Measurements from ENCODE around the gene ASB1.
A peak's percentile ranks its signal among the peaks of the same experiment; 100 is the strongest.

ASB1 gene

DNA sequence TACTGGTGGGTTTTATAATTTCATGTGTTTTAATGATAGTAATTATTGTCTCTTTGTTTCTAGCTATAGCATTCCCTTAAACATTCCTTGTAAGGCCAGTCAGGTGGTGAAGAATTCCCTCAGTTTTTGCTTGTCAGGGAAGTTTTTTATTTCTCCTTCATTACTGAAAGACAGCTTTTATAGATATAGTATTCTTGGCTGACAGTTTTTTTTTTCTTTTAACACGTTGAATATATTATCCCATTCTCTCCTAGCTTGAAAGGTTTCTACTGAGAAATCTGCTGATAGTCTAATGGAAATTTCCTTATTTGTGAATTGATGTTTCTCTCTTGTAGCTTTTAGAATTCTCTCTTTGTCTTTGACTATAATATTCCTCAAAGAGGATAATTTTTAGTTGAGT, 46.8 kb downstream of the ASB1 start:
- FAIRE-seq, result no peak

DNA sequence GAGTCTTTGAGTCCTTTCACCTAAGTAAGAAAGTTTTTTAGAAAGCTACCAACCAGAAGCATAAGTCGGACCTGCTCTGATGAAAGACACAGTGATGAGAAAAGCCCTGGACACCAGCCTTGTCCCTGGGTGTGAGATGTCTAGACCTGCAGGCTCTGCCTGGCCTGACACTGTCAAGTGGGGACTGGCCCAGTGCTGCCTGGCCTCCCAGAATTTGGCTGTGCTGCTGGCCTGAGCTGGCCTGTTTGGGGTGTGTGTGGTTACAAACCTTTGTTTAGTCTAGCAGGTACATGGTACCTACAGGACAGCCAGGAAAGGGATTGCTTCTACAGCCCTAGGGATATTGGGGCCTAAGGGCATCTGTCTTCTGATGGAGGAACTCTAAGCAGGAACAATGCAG, 48.3 kb downstream of the ASB1 start:
- no peak for FAIRE-seq

DNA sequence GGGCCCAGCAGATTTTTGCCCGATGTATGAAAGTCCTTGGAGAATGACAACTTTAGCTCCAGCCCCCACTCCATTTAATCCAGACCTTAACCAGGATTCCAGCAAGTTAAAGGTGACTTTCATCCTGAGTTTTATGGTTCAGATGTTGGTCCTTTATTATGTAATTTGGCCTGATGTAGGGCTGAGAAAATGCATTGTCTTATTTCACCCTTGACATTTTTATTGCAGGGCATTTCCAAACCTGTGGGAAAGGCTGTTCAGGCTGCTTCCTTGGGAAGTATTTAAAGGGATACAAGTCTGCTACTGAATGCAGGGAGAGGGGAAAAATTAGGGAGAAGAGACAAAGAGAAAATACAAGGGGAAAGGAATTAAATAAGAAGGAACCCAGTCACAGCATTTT, 48.8 kb downstream of the ASB1 start:
- FAIRE-seq, result no peak

DNA sequence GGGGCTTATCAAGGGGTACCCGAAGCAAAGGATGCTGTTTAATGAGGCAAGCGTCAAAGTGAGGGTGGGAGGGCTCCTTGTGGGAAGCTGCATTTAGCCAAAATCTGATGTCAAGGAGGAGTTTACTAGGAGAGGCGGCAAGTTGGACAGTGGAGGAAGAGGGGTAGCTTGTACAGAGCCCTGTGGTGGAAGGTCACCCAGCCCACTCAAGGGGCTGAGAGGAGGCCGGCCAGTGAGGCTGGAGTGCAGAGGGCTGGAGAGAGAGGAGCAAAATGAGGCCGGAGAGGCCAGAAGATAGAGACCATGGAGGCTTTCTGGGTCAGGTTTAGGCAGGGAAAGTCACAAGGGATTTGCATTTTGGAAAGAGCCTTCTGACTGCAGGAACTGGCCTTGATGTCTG, 49.5 kb downstream of the ASB1 start:
- FAIRE-seq, result no peak

DNA sequence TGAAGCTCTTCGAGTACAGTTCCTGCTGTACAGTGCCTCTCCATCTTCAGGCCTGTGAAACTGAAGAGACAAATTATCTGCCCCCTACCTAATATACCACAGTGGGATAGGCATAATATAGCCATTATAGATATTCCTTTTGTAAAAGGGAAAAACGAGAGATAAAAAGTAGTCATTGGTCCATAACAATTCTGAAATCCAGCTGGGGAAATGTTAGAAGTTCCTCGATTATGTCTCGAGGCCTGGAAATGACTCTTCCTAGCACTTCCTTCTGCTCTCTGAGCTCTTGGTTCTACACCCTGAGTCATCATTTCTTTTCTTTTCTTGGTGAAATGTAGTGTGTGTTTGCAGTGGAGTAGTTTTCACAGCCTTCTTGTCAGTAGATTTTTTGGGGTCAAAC, 51.5 kb downstream of the ASB1 start:
- FAIRE-seq, result no peak

DNA sequence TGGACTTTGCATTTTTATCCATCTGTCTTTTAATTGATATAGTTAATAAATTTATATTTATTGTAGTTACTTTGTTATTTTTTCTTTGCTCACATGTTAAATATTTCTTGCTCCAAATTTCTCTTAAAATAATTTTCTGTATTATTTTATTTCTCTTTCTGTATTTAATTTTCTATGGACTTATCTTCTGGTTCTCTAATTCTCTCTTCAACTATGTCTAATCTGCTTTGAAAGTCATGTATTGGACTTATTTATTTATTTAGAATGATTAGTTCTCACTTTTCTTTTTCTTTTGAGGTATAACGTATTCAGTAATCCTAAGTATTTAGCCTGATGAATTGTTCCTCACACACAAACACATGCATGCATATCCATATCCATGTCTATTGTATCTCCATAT, 53.1 kb downstream of the ASB1 start:
- FAIRE-seq, result peak; percentile 84

DNA sequence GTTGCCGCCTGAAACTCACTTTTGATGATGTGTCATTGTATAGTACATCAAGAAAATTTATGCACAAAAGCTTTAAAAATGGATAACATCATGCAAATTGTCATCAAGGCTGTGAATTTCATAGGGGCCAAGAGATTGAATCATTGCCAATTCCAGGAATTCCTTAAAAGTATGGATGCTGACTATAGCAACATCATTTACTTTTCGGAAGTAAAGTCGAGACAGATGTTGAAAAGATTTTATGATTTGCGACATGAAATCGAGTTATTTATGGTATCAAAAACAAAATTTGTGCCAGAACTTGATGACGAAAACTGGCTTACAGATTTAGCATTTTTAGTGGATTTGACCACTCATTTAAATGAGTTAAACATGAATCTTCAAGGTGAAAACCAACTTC, 56.3 kb downstream of the ASB1 start:
- FAIRE-seq, result no peak

DNA sequence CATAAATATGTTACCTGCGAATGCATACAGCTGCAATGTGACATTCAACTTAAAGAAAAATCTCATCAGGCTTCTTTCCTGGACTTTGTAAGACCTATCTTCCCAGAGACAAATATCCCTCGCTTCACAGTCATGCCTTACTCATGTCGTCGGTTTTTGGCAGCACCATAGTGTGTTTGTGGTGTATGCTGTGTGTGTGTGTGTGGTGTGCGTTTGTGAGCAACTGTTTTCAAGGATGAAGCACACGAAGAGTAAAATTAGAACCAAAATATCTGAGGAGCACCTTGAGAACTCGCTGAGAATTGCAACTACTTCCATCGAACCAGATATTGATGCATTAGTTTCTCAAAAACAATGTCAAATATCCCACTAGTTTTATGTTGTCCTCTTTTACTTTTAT, 56.9 kb downstream of the ASB1 start:
- no peak for FAIRE-seq

DNA sequence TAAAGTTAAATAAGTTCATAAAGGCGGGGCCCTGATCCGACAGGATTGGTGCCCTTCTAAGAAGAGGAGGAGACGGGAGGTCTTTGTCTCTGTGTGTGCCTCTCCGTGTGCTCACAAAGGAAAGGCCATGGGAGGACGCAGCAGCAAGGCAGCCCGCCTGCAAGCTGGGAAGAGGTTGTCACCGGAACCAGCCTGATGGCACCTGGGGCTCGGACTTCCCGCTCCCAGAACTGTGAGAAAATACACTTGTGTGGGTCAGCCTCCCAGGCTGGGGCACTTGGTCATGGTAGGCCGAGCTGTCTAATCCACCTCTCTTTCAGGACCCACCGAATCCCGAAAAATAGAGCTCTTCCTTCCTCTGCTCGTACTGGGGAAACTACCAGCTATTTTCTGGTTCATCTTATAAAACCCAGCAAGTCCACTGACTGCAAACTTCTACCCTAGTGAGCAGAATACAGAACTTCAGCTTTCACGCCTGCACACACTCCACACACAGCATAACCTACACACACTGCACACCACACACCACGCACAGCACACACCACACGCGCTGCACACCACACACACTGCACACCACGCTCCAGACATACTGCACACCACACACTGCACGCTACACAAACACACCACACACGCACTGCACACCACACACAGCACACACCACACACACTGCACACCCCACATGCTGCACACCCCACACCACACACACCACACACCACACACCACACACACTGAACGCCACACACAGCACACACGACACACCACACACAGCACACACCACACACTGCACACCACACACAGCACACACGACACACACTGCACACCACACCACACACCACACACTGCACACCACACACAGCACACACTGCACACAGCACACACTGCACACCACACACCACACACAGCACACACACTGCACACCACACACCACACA, 58.1 kb downstream of the ASB1 start:
- FAIRE-seq, result no peak

DNA sequence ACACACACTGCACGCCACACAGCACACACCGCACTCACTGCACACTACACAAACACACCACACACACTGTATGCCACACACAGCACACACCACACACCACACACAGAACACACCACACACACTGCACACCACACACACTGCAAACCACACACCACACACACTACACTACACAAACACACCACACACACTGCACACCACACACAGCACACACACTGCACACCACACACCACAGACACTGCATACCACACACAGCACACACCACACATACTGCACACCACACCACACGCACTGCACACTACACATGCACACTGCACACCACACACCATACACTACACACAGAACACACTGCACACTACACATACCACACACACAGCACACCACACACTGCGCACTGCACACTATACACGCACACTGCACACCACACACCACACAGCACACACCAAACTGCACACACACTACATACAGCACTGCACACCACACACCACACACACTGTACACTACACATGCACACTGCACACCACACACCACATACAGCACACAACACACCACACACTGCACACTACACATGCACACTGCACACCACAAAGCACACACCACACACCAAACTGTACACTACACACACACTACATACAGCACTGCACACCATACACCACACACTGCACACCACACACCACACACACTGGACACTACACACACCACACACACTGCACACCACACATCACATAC, 59.6 kb downstream of the ASB1 start:
- FAIRE-seq, result no peak

DNA sequence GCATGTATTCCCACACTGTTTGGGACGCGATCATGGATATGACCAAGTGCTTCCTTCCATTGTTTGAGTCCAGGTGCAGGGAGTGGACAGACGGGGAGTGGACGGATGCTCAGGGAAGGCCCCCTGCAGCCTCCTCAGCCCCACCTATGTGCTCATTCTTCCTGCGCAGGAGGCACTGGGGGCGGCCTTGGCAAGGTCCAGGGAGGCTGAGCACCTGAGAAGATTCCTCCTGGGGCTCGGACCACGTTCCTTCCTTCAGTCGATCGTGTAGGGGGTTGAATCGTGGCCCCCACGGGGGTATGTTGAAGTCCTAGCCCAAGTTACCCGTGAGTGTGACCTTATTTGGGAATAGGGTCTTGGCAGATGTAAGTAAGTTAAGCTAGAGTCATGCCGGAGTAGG, 60.4 kb downstream of the ASB1 start:
- FAIRE-seq, result no peak

DNA sequence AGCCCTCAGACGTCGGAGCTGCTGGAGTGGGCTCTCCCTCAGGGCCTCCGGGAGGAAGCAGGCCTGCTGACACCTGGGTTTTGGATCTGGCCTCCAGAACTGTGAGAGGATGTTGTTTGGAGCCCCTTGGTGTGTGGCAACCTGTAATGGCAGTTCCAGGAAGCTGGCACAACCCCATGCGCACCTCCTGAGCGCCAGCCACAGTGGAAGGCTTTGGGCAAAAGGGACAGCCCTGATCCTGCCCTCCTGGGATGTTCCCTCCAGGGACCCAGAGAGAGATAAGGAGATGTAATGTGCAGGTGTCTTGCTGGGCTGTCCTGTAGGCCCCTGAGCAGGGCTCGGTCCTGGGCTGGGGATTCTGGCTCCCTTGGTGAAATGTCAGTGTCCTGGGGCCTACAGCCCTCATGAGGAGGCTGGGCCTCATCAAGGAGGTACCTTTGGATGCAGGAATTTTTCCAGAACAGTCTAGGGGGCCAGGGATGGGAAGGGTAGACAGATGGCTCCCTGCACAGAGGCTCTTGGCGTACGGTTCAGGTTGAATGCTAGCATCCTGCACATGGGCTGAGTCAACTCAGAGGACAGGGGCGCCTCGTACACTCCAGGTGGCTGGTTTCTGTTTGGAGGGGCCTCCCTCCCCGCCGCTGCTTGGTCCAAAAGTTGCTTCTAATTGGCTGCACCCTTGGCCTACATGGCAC, 61.1 kb downstream of the ASB1 start:
- FAIRE-seq, result no peak

DNA sequence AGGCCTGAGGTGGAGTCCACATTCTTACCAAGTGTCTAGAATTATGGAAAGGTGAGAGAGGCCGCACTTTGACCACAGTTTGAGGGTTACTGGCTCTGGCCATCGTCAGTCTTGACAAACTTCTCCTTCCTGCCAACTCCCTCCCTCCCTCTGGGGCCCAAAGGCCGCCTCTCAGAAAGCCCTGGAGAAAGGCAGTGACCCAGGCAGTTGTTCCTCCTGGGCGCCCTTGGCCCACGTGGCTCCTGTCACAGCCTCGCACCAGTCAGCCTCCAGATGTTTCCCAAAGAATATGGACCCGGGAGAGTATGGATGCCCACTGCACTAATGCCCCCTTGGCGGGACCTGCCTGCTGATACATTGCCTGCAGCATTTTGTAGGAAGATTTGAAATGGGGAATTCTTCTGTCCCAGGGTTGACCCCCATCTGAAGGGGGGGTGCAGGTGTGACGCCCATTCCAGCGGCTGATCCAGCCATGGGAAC, 61.7 kb downstream of the ASB1 start:
- no peak for FAIRE-seq

DNA sequence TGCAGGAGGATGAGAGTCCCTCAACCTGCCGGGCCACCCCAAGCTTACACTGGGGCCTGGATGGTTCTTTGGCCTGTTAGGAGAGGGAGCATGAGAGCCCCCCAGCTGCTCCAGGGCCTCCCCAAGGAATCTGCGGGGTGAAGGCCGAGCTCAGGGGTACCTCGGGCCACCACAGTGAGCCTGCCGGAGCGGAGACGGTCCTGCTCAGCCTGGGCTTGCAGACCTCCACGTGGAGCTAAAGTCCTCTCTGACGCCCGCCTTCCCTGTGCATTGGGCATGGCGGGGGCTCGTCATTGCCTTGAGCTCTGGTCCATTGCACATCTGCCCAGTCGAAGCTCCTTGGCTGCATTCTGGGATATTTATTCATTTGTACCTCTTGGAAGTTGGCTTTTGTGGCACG, 62.7 kb downstream of the ASB1 start:
- no peak for FAIRE-seq

DNA sequence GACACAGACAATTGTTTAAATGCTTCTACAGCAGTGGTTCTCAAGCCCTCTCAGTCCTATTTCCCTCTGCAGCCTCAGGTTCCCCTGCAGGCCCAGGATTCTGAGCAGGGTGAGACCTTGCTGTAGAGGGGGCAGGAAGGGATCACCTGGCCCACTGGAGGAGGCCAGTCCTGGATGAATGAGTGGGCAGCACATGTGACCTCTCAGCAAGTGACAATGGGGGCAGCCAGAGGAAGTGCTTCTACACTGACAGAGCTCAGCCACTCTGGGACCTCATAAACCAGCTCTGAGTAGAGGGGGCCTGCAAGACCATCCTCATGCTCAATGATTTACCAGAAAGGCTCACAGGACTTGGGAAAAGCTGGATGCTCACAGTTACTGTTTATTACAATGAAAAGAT, 63.2 kb downstream of the ASB1 start:
- no peak for FAIRE-seq

DNA sequence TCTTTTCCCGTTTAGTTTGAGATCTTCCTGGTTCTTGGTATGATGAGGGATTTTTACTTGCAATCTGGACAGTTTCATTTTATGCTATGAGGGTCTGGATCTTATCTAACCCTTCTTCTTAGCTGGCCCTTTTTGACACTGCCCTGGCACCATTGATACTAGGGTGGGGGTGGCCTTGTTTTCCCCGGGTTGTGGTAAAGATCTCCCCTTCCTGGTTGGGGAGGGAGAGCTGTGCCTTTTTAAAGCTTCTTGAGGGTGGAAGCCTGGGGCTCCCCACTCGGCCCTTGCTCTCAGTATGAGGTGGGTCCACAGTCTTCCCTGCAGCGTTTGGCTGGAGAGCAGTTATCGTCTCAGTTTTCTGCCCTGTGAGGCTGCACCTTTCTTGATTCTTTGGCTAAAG, 66.1 kb downstream of the ASB1 start:
- no peak for FAIRE-seq

DNA sequence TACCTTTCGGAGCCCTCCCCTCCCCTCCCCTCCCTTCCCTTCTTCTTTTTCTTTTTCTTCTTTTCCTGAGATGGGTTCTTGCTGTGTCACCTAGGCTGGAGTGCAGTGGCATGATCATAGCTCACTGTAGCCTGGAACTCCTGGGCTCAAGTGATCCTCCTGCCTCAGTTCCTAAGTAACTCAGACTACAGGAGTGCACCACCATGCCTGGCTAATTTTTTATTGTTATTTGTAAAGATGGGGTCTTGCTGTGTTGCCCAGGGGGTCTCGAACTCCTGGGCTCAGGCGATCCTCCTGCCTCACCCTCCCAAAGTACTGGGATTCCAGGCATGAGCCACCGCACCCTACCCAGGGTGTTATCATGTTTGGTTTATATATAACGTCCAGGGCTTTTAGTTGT, 66.7 kb downstream of the ASB1 start:
- no peak for FAIRE-seq

DNA sequence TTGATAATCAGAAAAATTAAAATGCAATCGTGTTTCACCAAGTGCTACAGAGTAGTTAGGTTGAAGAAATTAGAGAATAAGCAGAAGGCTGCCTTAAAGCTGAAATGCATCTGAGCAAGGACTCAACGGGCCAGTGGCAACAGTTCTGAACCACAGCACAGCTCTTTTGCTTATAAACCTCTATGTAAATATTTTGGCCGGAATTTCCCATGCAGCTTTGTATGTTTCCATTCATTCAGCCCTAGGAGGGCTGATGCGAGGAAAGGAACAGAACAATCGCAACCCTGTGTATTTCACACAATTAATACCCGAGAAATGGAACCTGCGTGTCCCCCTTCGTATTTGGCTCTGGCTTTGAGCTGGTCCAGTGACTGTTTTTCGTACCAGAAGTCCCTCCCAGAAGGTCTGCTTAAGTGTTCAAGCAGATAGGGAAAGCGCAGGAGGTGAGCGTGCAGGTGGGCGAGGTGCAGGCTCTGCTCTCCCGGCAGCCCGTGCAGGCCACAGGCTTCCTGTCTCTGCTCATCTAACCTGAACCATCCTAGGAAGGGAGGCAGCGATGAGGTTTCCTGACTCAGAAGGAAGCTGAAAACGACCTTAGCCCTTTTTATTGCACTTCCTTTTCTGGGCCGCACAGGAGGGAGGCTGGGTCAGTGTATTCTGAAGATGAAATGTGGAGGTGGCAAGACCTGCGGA, 67.3 kb downstream of the ASB1 start:
- no peak for FAIRE-seq

DNA sequence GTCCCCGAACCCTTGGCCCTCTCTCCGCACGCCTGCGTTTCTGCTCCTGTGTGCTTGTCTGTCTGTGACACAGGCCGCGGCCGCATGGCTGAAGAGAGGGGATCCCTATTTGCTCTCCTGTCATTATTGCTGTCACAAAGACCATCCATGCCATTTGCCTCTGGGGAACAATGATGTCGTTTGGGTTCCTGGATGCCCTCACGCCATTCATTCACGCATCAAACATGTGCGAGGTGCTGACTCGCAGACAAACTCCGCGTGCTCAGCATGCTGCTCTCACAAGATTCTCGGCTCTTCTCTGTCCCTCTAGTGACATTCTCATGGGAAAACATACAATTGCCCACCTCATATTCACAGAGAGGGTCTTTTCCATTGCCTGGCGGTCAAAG, 67.8 kb downstream of the ASB1 start:
- no peak for FAIRE-seq

DNA sequence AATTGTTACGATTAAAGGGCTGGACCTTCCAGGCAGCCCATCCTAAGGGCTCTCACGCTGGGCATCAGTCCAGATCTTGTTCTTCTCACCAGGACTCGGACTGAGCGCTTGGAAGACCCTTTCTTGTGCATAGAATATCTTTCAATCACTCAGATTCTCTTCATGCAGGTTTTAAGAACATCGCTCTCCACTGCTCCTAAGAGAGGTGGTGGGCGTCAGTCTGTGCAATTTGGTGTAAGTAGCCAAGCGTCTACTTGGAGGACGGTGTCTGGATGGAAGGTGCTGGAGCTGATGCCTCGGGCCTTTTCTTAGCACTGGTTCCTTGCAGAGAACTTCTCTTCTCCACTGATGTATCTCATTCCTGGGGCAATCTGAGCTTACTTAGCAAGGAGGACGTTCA, 68.7 kb downstream of the ASB1 start:
- FAIRE-seq, result no peak

DNA sequence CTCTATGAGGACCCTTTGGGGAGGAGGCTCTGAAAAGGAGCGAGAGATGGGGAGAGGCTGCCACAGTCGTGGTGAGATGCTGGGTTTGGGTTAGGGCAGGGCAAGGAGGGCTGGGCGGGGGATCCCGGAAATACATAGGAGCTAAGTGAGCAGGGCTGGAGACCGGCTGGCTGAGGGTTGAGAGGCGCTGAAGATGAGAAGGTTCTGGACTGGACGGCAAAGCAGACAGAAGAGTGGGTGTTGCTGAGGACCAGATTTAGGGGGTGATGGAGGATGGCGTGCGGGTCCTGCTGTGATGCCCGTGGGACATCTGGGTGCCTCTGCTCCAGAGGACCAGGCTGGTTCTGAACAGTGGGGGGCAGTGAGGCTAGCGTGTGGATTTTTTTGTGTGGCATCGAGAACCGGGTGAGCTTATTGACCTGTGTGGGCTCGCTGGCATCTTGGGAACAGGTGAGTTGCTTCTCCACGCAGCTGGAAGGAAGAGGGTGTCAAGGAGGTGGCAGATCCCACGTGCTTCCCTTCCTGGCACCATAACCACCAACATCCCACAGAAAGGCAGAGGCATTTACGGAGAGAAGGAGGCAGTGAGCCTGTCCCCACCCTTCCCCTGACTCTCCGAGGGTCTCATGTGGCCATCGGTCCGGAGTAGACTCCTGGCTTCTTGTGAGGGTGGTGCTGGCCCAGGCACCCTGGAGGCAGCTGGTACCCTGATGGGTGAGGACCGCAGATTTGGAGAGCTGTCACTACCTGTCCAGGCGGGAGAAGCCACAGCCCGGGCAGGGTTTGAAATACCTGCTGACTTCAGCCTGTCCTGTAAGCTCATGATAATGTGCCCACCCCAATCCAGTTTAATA, 70.3 kb downstream of the ASB1 start:
- FAIRE-seq, result no peak

DNA sequence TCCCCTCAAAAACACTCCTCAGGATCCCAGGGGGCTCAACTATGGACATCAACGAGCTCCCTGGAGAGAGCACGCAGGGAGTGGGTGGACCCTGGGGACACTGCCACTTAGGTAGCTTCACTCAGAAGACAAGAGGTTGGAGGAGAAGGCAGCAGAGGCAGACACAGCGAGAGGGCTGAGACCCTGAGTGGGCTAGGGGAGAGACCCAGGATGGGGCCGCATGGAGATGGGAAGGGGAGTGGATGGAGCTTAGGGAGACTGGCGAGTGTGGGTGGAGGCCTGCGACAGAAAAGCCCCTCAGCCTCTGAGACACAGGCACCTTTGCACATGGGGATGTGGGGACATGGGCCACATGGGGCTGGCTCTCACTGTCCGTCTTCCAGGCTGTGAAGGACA, 70.9 kb downstream of the ASB1 start:
- no peak for FAIRE-seq

All from TTC549 (cell line).